ENCODE data around the gene DMAP1.

DMAP1 gene

GRCh38 chr1:44239331-44239960, 26.2 kb downstream of the DMAP1 start (continued):
- TF ChIP-seq ZNF18 (tag by site-specific recombination; IDR thresholded peaks at IDR 0.05) = peak; percentile 77; the same call in 1 of the 2 replicates
- peak; percentile 31; the same call in 1 of the 2 replicates for TF ChIP-seq KLF10 (tag by site-specific recombination; IDR thresholded peaks at IDR 0.05)
- TF ChIP-seq PATZ1 (tag by site-specific recombination; IDR thresholded peaks at IDR 0.05) = peak; percentile 71
- TF ChIP-seq WT1 (tag by site-specific recombination; IDR thresholded peaks at IDR 0.05) = peak; percentile 93
- no peak for TF ChIP-seq ZNF701 (tag by site-specific recombination; IDR thresholded peaks at IDR 0.05)
- no peak for TF ChIP-seq KLF1 (tag by site-specific recombination; IDR thresholded peaks at IDR 0.05)
- TF ChIP-seq ZNF624 (tag by site-specific recombination; IDR thresholded peaks at IDR 0.05) = no peak
- TF ChIP-seq CTCF (tag by site-specific recombination; IDR thresholded peaks at IDR 0.05) = peak; percentile 55
- peak; percentile 87 for TF ChIP-seq ZNF423 (tag by site-specific recombination; IDR thresholded peaks at IDR 0.05)
- peak; percentile 78 for TF ChIP-seq SP7 (tag by site-specific recombination; IDR thresholded peaks at IDR 0.05)
- no peak for TF ChIP-seq ZNF654 (tag by site-specific recombination; IDR thresholded peaks at IDR 0.05; ENCODE audit: low read depth)
- no peak for TF ChIP-seq ZBTB10 (tag by site-specific recombination; IDR thresholded peaks at IDR 0.05)
- TF ChIP-seq ZBTB11 (tag by site-specific recombination; conservative IDR thresholded peaks at IDR 0.05; ENCODE audit: low read depth) = no peak
- TF ChIP-seq ZNF239 (tag by site-specific recombination; IDR thresholded peaks at IDR 0.05) = no peak
- 0 out of 2 replicates have a peak, but pooled peaks have one; percentile 41 for TF ChIP-seq ZNF692 (tag by site-specific recombination; IDR thresholded peaks at IDR 0.05)
- TF ChIP-seq IKZF3 (tag by site-specific recombination; IDR thresholded peaks at IDR 0.05) = peak; percentile 79
- peak; percentile 83 for TF ChIP-seq GLIS2 (tag by site-specific recombination; IDR thresholded peaks at IDR 0.05)
- peak; percentile 71 for TF ChIP-seq ZBTB48 (tag by site-specific recombination; IDR thresholded peaks at IDR 0.05)
- TF ChIP-seq ZNF175 (tag by site-specific recombination; IDR thresholded peaks at IDR 0.05) = no peak
- no peak for TF ChIP-seq ZNF561 (tag by site-specific recombination; IDR thresholded peaks at IDR 0.05; ENCODE audit: borderline replicate concordance)
- peak; percentile 21; the same call in 1 of the 2 replicates for TF ChIP-seq FEZF1 (tag by site-specific recombination; IDR thresholded peaks at IDR 0.05)

Data from HEK293 (cell line).